ENCODE results near the gene ATXN7. TPM values are rescaled to one million over a fixed set of nuclear protein-coding genes. Genes with fewer than 3 reads are reported as not detected.
A peak's percentile ranks its signal among the peaks of the same experiment; 100 is the strongest.

Gene ATXN7
- total RNA-seq, 4 donors from 2014 or later, result 22.2 to 42.8 (median 35.0) TPM

DNA sequence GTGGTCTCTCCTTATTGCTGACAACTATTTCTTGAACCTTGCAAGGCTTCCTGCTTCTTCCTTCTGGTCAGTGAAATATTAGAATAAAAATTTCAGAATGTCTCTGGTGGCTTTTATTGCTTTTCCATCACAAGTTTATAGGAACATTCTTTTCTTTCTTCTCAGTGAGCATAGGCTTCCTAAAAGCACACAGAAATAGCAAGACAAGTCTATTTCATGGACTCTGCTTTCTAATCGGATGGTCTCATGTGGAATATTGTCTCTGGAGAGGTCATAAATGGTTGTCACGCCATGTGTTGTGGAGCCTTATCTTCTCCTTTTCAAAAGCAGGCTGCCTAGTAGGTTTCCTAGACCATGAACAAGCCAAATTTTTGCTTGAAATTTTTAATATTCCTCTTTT, 169.4 kb downstream of the ATXN7 start:
- TF ChIP-seq, protein P1, sequence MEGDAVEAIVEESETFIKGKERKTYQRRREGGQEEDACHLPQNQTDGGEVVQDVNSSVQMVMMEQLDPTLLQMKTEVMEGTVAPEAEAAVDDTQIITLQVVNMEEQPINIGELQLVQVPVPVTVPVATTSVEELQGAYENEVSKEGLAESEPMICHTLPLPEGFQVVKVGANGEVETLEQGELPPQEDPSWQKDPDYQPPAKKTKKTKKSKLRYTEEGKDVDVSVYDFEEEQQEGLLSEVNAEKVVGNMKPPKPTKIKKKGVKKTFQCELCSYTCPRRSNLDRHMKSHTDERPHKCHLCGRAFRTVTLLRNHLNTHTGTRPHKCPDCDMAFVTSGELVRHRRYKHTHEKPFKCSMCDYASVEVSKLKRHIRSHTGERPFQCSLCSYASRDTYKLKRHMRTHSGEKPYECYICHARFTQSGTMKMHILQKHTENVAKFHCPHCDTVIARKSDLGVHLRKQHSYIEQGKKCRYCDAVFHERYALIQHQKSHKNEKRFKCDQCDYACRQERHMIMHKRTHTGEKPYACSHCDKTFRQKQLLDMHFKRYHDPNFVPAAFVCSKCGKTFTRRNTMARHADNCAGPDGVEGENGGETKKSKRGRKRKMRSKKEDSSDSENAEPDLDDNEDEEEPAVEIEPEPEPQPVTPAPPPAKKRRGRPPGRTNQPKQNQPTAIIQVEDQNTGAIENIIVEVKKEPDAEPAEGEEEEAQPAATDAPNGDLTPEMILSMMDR (IDR thresholded peaks at IDR 0.05; ENCODE audit: low read depth), result no peak

DNA sequence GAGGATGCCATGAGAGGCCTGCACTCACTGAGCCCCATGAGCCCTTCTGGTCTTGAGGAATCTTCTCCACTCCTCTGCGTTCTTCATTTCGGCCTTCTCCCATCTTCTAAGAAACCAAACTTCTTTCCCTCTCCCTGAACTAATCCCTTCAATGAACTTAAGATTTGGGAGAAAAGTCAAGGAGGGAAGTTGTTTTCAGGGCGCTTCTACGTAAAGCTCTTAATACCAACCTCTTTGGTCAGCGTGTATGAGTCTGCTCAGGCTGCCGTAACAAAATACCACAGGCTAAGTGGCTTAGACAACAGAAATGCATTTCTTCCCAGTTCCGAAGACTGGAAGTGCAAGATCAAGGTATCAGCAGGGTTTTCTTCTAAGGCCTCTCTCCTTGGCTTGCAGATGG, 173.4 kb downstream of the ATXN7 start:
- TF ChIP-seq, protein P1 (IDR thresholded peaks at IDR 0.05; ENCODE audit: low read depth), result peak; percentile 67

DNA sequence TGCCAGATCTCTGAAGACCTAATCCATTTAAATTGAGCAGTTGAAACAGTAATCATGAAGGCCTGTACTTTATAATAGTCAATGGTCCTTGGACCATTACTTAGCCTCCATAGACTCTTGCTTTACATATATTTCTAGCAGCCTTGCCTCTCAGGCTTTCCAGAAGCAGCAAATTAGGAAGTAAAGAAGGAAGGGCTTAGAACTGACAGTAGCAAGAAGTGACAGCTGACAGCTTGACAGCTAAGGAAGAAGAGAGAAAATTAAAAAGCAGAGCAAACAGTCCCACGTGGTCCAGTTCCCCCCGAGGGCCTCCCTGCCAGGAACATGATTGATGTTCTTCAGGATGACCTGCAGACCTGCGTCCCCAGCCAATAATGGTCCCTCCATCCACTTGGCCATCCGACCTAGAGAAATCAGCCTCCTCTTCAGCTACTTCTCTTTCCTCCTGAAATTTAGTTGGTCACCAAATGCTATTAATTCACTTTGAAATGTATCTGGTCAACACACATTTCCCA, 174.6 kb downstream of the ATXN7 start:
- TF ChIP-seq, protein P1 (IDR thresholded peaks at IDR 0.05; ENCODE audit: low read depth), result no peak

DNA sequence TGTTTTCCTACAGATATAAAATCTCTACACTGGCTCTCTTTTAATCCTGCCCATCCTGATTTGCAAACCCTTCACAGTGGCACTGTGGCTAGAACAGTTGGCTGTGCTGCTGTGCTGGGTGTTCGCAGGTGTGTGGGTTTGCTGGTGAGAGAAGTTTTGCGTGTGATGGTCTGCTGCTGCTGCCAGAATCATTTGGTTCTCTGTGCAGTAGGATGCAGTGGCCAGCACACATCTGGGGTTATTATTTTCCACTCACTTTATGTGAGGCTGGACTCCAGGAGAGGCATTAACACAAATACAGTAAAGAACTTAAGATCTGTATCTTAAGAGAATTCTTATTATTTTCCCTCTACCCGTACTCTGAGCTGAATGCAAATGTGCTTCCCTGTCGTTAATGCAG, 175.7 kb downstream of the ATXN7 start:
- TF ChIP-seq, protein P1 (IDR thresholded peaks at IDR 0.05; ENCODE audit: low read depth), result no peak

DNA sequence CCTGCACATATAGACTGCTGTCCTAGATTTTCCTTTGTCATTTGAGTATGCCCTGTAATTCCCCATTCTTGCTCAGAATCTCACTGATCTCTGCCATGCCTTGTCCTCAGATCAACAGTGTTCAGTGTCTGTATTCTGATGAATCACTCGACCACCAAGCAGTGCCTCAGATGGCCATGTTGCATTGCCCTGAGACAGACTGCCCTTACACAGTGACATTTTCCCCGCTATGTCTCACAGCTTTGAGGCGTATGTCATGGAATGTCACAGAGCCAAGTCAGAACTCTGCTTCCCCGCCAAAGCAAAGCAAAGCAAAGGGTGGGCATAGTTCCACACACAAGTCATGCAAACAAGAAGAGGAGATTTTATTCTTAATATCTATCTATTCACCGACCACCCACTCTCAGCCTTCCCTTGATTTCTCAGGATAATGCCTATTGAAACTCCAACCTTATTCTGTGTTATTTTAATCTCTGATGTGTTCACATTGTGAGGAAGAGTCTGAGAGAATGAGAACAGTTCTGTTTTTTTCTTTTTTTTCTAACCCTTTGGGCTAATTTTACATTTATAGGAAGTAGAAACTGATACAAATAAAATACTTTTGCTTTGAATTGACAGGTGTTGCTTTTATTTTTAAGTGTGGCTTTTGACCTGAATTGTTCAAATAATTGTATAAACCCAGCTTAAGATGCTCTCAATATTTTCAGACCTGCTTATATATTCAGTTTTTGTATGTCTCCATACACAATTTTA, 176.5 kb downstream of the ATXN7 start:
- TF ChIP-seq, protein P1 (IDR thresholded peaks at IDR 0.05; ENCODE audit: low read depth), result no peak

DNA sequence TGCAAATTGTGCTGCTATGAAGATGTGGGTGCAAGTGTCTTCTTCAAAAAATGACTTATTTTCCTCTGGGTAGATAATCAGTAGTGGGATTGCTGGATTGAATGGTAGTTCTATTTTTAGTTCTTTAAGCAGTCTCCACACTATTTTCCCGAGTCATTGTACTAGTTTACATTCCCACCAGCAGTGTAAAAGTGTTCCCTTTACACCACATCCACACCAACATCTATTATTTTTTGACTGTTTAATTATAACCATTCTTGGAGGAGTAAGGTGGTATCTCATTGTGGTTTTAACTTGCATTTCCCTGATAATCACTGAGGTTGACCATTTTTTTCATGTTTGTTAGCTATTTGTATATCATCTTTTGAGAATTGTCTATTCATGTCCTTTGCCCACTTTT, 179.3 kb downstream of the ATXN7 start:
- TF ChIP-seq, protein P1 (IDR thresholded peaks at IDR 0.05; ENCODE audit: low read depth), result peak; percentile 64

DNA sequence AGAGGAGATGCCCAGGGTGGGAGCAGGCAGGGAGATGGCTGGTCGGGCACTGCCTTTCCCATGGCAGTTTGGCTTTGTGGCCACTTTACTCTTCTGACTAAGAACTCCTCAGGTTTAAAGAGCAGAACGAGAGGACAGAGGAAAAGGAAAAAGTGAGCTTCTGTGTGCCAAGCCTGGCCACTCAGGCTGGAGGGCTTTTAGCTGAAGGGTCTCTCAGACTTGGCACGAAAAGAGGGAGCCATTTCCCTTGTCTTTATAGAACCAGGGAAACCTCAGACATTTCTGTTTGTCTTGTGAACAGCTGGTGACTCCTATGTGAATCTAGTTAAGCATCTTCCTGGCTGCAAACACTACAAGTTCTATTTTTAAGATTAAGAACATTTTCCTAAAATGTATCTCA, 182.9 kb downstream of the ATXN7 start:
- TF ChIP-seq, protein P1 (IDR thresholded peaks at IDR 0.05; ENCODE audit: low read depth), result no peak
